HL-60 (cell line): ENCODE results near the gene ITPRIPL2.

Experiments
- POLR2AphosphoS5 ChIP-seq: IDR thresholded peaks from 2 replicates; pipeline ENCODE4 v1.6.1; 2012; ENCODE audit warnings: low read depth
- TF ChIP-seq, protein P1 (sequence below): IDR thresholded peaks from one replicate; pipeline ENCODE4 v1.5.1; 2011; ENCODE audit warnings: low read length, control low read depth, inconsistent platforms; ENCODE audit not compliant: insufficient read depth

DNA sequence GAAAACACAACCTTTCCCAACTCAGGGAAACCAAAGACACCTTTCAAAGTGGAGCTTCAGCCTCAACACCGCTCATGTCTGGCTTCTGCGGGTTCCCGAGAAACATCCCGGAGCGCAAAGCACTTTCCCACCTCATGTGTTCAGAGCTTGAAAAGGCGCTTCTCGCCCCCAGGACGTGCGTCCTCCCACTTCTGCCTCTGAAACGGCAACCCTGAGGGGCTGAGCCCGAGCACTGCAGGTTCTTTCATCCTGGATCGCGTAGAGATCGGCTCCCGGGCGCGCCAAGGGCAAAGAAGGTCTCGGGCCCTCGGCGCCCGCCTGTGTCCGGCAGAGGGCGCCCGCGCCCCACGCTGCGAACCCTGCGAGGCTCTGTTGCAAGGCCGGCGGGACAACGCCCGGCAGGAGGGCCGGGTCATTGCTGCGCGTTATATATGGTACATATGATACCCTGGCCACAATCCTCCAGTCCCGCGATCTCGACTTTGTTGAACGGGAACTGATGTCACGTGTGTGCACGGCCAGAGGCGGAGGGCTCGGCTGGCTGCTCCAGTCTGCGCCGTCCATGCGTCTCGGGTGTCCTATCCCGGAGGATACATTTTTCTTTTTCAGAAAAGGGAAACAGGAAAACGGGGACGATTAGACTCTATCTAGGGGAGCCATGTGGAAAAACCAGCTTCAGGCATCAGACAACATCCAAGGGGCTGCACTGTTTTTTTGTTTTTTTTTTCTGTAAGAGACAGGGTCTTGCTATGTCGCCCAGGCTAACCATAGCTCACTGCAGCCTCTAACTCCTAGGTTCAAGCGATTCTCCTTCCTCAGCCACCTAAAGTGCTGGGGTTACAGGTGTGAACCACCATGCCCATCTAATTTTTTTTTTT is 27.2 kb upstream of the ITPRIPL2 start:
- TF ChIP-seq, protein P1, sequence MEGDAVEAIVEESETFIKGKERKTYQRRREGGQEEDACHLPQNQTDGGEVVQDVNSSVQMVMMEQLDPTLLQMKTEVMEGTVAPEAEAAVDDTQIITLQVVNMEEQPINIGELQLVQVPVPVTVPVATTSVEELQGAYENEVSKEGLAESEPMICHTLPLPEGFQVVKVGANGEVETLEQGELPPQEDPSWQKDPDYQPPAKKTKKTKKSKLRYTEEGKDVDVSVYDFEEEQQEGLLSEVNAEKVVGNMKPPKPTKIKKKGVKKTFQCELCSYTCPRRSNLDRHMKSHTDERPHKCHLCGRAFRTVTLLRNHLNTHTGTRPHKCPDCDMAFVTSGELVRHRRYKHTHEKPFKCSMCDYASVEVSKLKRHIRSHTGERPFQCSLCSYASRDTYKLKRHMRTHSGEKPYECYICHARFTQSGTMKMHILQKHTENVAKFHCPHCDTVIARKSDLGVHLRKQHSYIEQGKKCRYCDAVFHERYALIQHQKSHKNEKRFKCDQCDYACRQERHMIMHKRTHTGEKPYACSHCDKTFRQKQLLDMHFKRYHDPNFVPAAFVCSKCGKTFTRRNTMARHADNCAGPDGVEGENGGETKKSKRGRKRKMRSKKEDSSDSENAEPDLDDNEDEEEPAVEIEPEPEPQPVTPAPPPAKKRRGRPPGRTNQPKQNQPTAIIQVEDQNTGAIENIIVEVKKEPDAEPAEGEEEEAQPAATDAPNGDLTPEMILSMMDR, result peak; percentile 80
- no peak for TF ChIP-seq POLR2AphosphoS5
